D721Med (cell line): Measurements from ENCODE around the gene SIL1.
"Not testable (repeated sequence)": the region's sequence is repeated elsewhere in the genome, so short reads cannot be mapped to it uniquely, and the experiment has no call there.

ENCODE experiments used
- DNase-seq: peaks from one replicate; pipeline ENCODE4 v3.0.0; 2011; ENCODE audit warnings: low spot score; ENCODE audit not compliant: insufficient read length
- FAIRE-seq: peaks from 2 replicates; lab custom pipeline; 2011; peaks lifted over from hg19 to GRCh38; lab: Jason Lieb, UNC
- CTCF ChIP-seq: IDR thresholded peaks from 2 replicates; pipeline ENCODE4 v1.5.1; 2012; ENCODE audit warnings: mild to moderate bottlenecking, control low read depth; ENCODE audit not compliant: insufficient read depth; ENCODE audit errors: missing control alignments

Gene SIL1

GRCh38 chr5:139171779-139172404 is 26.3 kb downstream of the SIL1 start:
- no peak for DNase-seq
- no peak for FAIRE-seq
- TF ChIP-seq CTCF, result no peak

- FAIRE-seq (no peak), DNase-seq (no peak)
- no peak for TF ChIP-seq CTCF
Observed at GRCh38 chr5:139167952-139168720, 30.0 kb downstream of the SIL1 start.

GRCh38 chr5:139167533-139167932 is 30.6 kb downstream of the SIL1 start:
- no peak for FAIRE-seq
- no peak for TF ChIP-seq CTCF
- no peak for DNase-seq

DNA sequence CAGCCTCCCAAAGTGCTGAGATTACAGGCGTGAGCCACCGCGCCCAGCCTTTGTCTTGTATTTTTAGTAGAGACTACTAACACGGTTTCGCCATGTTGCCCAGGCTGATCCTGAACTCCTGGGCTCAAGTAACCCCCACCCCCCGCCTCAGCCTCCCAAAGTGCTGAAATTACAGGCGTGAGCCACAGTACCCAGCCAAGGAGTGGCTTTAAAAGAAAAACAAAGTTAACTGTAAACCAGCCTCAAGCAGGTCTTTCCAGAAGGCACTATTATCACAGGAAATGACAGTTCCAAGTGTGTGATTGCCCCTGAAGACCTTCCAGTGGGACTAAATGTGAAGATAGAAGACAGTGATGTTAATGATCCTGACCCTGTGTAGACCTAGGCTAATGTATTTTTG is 31.1 kb downstream of the SIL1 start:
- no peak for TF ChIP-seq CTCF
- DNase-seq (no peak), FAIRE-seq (no peak)

DNA sequence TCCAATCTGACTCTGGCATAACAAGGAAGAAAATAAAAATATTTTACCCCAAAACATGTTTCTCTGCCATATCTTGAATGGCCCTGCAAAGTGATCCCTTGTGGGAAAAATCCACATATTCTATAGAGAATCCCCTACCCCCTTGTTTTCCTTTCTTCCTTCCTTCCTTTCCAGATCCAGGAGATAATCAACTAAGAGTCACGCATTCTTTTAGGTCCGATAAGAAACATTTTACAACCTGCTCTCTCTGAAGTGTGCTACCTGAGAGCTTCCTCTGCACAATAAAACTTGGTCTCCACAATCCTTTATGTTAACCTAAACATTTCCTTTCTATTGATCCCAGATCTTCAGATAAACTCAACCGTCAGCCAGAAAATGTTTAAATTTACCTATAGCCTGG is 33.3 kb downstream of the SIL1 start:
- DNase-seq, FAIRE-seq: not testable (repeated sequence)

GRCh38 chr5:139164020-139164419 is 34.1 kb downstream of the SIL1 start:
- no peak for DNase-seq
- no peak for TF ChIP-seq CTCF
- FAIRE-seq, result no peak

- no peak for TF ChIP-seq CTCF
- FAIRE-seq (no peak), DNase-seq (no peak)
Observed at GRCh38 chr5:139162448-139162847, 35.7 kb downstream of the SIL1 start.
